ENCODE results near the gene PDILT.
"Not testable (repeated sequence)": the region's sequence is repeated elsewhere in the genome, so short reads cannot be mapped to it uniquely, and the experiment has no call there.

DNA sequence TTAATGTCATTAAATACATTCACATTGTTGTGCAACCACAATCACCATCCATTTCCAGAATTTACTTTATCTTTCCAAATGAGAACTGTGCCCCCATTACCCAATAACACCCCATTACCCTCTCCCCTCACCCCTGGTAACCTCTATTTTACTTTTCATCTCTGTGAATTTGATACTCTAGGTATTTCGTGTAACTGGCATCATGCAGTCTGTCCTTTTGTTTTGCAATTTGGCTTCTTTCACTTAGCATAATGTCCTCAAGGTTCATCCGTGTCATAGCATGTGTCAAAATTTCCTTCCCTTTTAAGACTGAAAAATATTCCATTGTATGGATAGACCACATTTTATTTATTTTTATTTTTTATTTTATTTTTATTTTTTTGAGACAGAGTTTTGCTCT, 17.2 kb upstream of the PDILT start:
- not testable (repeated sequence) for TF ChIP-seq CTCF (conservative IDR thresholded peaks at IDR 0.05; ENCODE audit: low read depth in 2 of 2); POLR2AphosphoS5 (IDR thresholded peaks at IDR 0.05; ENCODE audit: low read depth); EZH2phosphoT487 (IDR thresholded peaks at IDR 0.05; ENCODE audit: unreplicated experiment); ZNF114 (CRISPR knock-in tag; IDR thresholded peaks at IDR 0.05); EZH2 (IDR thresholded peaks at IDR 0.05; ENCODE audit: low read depth, unreplicated experiment); ZNF462 (CRISPR knock-in tag; IDR thresholded peaks at IDR 0.05); ETS1 (IDR thresholded peaks at IDR 0.05)
- TF ChIP-seq, protein P1, sequence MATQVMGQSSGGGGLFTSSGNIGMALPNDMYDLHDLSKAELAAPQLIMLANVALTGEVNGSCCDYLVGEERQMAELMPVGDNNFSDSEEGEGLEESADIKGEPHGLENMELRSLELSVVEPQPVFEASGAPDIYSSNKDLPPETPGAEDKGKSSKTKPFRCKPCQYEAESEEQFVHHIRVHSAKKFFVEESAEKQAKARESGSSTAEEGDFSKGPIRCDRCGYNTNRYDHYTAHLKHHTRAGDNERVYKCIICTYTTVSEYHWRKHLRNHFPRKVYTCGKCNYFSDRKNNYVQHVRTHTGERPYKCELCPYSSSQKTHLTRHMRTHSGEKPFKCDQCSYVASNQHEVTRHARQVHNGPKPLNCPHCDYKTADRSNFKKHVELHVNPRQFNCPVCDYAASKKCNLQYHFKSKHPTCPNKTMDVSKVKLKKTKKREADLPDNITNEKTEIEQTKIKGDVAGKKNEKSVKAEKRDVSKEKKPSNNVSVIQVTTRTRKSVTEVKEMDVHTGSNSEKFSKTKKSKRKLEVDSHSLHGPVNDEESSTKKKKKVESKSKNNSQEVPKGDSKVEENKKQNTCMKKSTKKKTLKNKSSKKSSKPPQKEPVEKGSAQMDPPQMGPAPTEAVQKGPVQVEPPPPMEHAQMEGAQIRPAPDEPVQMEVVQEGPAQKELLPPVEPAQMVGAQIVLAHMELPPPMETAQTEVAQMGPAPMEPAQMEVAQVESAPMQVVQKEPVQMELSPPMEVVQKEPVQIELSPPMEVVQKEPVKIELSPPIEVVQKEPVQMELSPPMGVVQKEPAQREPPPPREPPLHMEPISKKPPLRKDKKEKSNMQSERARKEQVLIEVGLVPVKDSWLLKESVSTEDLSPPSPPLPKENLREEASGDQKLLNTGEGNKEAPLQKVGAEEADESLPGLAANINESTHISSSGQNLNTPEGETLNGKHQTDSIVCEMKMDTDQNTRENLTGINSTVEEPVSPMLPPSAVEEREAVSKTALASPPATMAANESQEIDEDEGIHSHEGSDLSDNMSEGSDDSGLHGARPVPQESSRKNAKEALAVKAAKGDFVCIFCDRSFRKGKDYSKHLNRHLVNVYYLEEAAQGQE (IDR thresholded peaks at IDR 0.05; ENCODE audit: unreplicated experiment): not testable (repeated sequence)
